Esophagus squamous epithelium (tissue), 4 donors: ENCODE results near the gene TSKU.

Experiments
- POLR2A ChIP-seq, 4 donors: fragments of 450-650 bp; IDR thresholded peaks; one replicate each; pipeline ENCODE4 v1.6.1; 2017; ENCODE audit warnings: antibody characterized with exemption in 4 of 4, mild to moderate bottlenecking in 4 of 4, moderate library complexity in 3 of 4
- TF ChIP-seq, protein P1 (sequence below), 6 experiments: fragments of 450-650 bp in 4 of 6; fragments of 200-600 bp in 2 of 6; sonication (generic) in 2 of 6; IDR thresholded peaks; one replicate each; pipeline ENCODE4 v1.5.1; 2016 to 2019; ENCODE audit warnings: antibody characterized with exemption in 6 of 6, mild to moderate bottlenecking in 4 of 6, moderate library complexity in 4 of 6

DNA sequence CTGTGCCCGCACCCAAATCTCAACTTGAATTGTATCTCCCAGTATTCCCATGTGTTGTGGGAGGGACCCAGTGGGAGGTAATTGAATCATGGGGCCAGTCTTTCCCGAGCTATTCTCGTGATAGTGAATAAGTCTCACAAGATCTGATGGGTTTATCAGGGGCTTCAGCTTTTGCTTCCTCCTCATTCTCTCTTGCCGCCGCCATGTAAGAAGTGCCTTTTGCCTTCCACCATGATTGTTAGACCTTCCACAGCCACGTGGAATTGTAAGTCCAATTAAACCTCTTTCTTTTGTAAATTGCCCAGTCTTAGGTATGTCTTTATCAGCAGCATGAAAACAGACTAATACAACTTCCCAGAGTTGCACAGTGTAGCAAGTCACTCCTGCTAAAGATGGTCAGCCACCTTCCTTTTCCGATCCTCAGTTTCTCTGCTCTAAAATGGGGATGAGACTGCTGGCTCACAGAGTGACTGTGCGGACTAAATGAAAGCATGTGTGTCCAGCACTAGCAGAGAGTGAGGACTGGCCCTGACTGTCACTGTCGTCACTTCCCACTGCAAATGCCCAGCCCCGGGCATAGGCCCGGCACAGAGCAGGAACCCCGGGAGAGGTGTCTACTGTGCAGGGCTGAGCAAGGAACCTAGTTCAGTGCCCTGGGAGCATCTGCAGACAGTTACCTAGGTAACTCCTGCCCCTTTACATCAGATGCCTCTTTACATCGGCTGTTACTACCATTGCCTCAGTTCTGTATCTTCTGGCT lies 9.5 kb downstream of the TSKU start:
- TF ChIP-seq, protein P1, sequence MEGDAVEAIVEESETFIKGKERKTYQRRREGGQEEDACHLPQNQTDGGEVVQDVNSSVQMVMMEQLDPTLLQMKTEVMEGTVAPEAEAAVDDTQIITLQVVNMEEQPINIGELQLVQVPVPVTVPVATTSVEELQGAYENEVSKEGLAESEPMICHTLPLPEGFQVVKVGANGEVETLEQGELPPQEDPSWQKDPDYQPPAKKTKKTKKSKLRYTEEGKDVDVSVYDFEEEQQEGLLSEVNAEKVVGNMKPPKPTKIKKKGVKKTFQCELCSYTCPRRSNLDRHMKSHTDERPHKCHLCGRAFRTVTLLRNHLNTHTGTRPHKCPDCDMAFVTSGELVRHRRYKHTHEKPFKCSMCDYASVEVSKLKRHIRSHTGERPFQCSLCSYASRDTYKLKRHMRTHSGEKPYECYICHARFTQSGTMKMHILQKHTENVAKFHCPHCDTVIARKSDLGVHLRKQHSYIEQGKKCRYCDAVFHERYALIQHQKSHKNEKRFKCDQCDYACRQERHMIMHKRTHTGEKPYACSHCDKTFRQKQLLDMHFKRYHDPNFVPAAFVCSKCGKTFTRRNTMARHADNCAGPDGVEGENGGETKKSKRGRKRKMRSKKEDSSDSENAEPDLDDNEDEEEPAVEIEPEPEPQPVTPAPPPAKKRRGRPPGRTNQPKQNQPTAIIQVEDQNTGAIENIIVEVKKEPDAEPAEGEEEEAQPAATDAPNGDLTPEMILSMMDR (IDR thresholded peaks at IDR 0.05), result no peak
- TF ChIP-seq POLR2A (IDR thresholded peaks at IDR 0.05), result no peak
